Mucosa of descending colon (tissue), 3 donors: ENCODE data around the gene PRKAR1B. TPM values are rescaled to one million over a fixed set of nuclear protein-coding genes. Genes with fewer than 3 reads are reported as not detected.

Experiments
- ATAC-seq: fragments of 200-7000 bp; cut with Tn5 transposase; one replicate; pipeline ENCODE4 v1.9.1; 2020; ENCODE audit warnings: mild to moderate bottlenecking, moderate library complexity
- DNase-seq, 3 donors: peaks; one replicate each; pipeline ENCODE4 v3.0.0-alpha.2; 2020
- H3K36me3 ChIP-seq: fragments of 200-600 bp; one replicate; pipeline ENCODE4 v1.8.0; 2021; ENCODE audit warnings: low read depth, mild to moderate bottlenecking
- H3K4me1 ChIP-seq: fragments of 200-600 bp; one replicate; pipeline ENCODE4 v1.8.0; 2021; ENCODE audit warnings: low read depth, mild to moderate bottlenecking
- H3K4me3 ChIP-seq: fragments of 200-600 bp; one replicate; pipeline ENCODE4 v1.8.0; 2021; ENCODE audit warnings: mild to moderate bottlenecking
- H3K9me3 ChIP-seq: fragments of 200-600 bp; one replicate; pipeline ENCODE4 v1.8.0; 2021; ENCODE audit warnings: mild to moderate bottlenecking
- intact Hi-C, 2 donors: fragments of 100-400 bp; cut with DNase I in 1 of 2; cut with micrococcal nuclease in 1 of 2; formaldehyde crosslinking; loops; one replicate each; pipeline versions ENCODE4 v1.11.0 to v1.11.1; 2022; cut with DNase I, micrococcal nuclease
- total RNA-seq, 3 donors: library from RNA; stranded (reverse); fragmentation: NEBNext Ultra II Directional in 2 of 3; extraction: Animal tissue kit (Norgen Biotek cat#: 25700) in 2 of 3; gene quantifications; one replicate each; pipeline versions ENCODE4 v1.2.1 to v1.2.4, GENCODE V29; 2021 to 2023
- TF ChIP-seq, protein P1 (sequence below): fragments of 200-600 bp; IDR thresholded peaks from one replicate; pipeline ENCODE4 v1.8.0; 2022; ENCODE audit warnings: antibody characterized with exemption, mild to moderate bottlenecking
- donor health status: DM: no; HTN: no; CAD: no; lungs with moderate emphysema.
- donor health status: DM: no; HTN: no; CAD: no.
- donor health status: DM: no; HTN: yes; CAD: no.

Gene PRKAR1B
- total RNA-seq, 3 donors from 2014 or later = 10.1 to 24.5 (median 24.4) TPM

DNA sequence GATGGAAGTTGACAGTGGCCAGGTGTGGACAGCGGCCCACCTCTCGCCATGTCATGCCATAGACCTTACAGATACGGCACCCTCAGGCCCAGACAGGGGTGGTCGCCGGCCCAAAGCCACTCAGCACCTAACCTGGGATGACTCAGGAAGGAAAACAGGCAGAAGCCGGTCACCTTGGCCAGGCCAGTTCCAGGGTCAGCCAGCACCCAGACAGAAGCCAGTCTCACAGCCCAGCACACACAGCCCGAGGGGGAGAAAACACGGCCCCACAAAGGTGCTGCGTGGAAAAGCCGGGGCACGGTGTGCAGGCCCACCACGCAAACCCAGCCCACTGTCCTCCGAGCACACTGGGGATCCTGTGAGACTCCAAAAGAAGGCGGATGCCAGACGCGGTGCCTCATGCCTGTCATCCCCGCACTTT, 95.8 kb downstream of the PRKAR1B start:
- Histone ChIP-seq H3K4me3 (no peak overlapping the region), H3K4me1 (no peaks in the 10 kb centered on the region), H3K9me3 (no peaks in the 10 kb centered on the region), H3K36me3 (no peaks in the 10 kb centered on the region)
- peak in 2 of 3 donors; percentile 14 to 39 for DNase-seq
- intact Hi-C loops = no loop called here
- no peak for ATAC-seq
- TF ChIP-seq, protein P1, sequence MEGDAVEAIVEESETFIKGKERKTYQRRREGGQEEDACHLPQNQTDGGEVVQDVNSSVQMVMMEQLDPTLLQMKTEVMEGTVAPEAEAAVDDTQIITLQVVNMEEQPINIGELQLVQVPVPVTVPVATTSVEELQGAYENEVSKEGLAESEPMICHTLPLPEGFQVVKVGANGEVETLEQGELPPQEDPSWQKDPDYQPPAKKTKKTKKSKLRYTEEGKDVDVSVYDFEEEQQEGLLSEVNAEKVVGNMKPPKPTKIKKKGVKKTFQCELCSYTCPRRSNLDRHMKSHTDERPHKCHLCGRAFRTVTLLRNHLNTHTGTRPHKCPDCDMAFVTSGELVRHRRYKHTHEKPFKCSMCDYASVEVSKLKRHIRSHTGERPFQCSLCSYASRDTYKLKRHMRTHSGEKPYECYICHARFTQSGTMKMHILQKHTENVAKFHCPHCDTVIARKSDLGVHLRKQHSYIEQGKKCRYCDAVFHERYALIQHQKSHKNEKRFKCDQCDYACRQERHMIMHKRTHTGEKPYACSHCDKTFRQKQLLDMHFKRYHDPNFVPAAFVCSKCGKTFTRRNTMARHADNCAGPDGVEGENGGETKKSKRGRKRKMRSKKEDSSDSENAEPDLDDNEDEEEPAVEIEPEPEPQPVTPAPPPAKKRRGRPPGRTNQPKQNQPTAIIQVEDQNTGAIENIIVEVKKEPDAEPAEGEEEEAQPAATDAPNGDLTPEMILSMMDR = no peak

DNA sequence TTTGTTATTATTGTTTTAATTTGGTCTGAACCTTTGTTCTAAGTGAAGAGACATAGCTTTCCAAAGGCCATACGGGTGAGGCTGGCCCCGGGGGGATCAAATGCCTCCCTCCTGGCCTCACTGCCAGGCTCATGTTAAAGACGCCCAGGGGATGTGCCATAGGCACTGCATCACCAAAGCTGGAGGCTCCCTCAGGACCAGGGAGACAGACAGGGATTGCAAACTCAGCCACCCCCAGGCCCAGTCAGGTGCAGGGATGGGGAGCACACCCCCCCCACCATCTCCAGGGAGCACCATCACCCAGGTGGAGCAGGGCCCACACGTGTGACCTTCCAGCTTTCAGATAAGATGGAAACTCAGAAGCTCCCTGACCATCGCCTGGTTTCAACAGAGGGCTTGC, 96.5 kb downstream of the PRKAR1B start:
- no peak for ATAC-seq
- no peak overlapping the region for H3K4me3 ChIP-seq
- no peaks in the 10 kb centered on the region for H3K4me1 ChIP-seq
- no peaks in the 10 kb centered on the region for H3K36me3 ChIP-seq
- peaks cover 2% of the 10 kb centered on the region for H3K9me3 ChIP-seq
- intact Hi-C loops = no loop called here
- TF ChIP-seq, protein P1 = no peak
- peak in 2 of 3 donors; percentile 16 to 35 for DNase-seq

DNA sequence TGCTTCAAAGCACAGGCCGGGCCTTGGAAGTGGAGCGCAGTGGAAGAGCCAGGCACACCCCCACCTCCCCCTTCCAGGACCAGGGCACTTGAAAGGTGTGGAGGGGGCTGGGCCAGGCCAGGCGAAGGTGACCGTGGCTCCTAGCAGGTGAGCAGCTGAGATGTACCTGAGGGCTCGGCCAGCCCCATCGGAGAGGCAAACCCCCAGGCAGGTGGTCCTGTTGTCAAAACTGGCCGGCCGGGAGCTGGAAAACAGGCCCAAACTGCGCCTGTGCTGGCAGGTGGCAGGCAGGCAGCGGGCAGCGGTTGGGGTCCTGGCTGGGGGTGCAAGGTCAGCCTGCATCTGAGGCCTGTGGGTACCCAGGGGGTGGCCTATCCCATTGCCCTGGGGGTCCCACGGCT, 97.0 kb downstream of the PRKAR1B start:
- Histone ChIP-seq H3K36me3 (no peaks in the 10 kb centered on the region), H3K4me3 (no peak overlapping the region), H3K9me3 (peaks cover 4% of the 10 kb centered on the region), H3K4me1 (peaks cover under 1% of the 10 kb centered on the region)
- TF ChIP-seq, protein P1 = no peak
- DNase-seq = peak in 2 of 3 donors; percentile 23 to 47
- no peak for ATAC-seq
- intact Hi-C loops = no loop called here

DNA sequence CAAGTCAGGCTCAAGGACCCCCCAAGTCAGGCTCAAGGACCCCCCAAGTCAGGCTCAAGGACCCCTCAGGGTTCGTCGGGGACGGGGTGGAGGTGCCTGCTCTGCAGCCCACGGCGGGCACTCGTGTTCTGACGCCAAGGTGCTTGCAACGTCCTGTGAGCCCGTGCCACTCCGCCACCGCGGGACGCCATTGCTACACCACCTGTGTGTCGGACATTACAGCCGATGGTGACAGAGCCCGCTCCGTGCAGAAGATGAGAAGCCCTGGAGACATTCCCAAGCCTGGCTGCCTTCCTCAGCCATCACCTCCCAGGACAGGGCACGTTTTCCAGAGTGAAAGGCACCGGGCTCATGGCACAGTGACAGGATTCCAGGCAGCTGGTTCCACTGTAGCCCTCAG, 98.3 kb downstream of the PRKAR1B start:
- DNase-seq (peak in 2 of 3 donors; percentile 19 to 46), ATAC-seq (no peak)
- no peaks in the 10 kb centered on the region for H3K36me3 ChIP-seq
- intact Hi-C loops = no loop called here
- peaks cover 9% of the 10 kb centered on the region for H3K4me1 ChIP-seq
- H3K4me3 ChIP-seq = no peak overlapping the region
- TF ChIP-seq, protein P1 = no peak
- H3K9me3 ChIP-seq = peaks cover 4% of the 10 kb centered on the region

DNA sequence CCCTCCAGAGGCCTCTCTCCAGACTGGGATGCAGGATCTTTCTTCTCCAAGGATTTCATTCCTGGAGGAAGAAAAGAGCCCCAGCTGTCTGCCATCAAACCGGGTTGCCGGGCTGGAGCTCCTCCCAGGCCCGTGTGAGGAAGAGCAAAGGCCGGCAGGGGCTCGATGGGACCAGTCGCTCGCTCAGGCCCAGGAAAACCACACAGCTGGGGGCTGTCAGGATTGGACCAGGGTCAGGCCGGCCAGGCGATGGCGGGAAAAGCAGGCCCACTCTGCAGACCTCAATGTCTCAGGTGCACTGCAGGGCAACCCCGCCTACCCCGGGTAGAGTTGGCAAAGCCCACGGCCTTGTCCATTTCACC, 98.7 kb downstream of the PRKAR1B start:
- H3K4me1 ChIP-seq = peaks cover 9% of the 10 kb centered on the region
- intact Hi-C loops = no loop called here
- H3K36me3 ChIP-seq = no peaks in the 10 kb centered on the region
- ATAC-seq (no peak), DNase-seq (peak in 1 of 3 donors; percentile 23)
- H3K9me3 ChIP-seq = peaks cover 4% of the 10 kb centered on the region
- TF ChIP-seq, protein P1 = no peak
- H3K4me3 ChIP-seq = no peak overlapping the region
